Superior temporal gyrus (tissue), 1 donor: ENCODE data around the gene SNED1.

Experiments
- DNase-seq: peaks from one replicate; pipeline ENCODE4 v3.0.0-alpha.2; 2016; ENCODE audit errors: extremely low spot score

Gene SNED1

DNA sequence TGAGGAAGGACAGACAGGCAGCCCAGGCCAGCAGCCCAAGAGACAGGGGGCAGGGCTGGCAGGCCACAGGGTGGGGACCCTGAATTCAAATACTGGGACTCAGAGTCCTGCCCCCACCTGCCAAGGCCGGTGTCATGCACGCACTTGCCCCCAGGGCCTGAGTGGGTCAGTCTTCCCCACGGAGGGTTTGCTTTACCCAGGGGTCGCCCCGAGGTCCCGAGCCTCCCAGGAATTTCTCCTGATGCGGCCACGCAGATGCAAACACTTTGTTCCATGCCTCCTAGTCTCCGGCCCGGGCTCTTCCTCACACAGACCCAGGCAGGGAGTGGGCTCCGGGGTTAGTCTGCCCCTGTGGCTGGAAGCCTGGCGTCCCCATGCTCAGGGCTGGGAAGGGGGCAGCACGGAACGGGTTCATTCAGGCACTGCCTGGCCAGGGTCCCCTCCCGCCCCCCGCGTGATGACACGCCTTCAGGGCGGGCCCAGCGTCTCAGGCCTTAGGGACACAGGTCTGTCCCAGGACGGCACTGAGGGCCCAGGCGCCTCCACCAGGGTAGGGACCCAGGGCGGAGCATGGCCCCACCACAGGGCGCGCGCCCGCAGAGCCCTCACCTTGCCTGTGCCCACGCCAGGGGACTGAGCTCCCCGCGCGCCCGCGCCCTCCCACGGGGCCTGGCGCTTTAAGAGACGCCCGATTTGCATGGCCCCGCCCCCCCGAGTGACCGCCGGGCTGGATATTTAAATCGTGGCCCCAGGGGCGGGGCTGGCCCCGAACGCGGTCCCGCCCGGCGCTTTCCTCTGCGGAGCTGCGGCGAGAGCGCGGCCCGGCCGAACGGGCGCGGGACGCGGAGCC is at the start of gene SNED1:
TSS of gene SNED1 (plus strand) at position 763 of the 850 bp plus-strand sequence. CDS start 220 bp downstream, outside the sequence.
- DNase-seq, result no peak

DNA sequence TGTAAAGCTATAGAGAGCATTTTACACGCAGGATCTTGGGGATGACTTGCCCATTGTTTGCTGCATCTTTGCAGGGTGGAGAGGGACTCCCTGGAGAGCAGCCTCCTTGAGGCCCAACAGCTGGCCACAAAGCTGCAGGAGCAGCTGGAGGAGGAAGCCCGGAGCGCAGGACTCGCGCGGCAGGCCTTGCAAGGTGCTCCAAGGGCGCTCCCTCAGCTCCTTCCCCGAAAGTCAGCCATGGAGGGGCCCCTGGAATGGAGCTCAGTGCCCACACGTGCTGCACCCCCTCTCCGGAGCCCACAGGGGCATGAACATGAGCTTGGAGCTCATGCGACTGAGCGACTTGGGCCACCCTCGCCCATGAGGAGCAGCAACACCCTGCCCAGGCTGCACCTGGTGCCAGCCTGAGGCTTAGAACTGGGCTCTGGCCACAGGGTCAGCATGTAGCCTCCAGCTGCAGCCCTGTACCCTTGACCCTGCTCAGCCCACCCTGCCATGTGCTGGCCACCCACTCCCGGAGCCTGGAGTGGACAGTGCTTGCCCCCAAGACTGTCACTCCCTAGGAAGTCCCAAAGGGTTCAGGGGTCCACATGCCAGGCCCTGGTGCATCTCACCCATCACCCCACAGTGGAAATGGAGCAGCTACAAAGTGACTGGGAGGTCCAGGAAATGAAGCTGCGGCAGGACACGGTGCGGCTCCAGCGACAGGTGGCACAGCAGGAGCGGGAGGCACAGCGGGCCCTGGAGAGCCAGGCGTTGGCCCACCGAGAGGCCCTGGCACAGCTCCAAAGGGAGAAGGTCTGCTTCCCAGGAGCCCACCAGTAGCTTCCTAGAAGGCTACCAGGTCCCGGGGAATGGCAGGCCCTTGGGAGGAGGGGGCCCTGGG is 49.3 kb upstream of the SNED1 start:
- no peak for DNase-seq

DNA sequence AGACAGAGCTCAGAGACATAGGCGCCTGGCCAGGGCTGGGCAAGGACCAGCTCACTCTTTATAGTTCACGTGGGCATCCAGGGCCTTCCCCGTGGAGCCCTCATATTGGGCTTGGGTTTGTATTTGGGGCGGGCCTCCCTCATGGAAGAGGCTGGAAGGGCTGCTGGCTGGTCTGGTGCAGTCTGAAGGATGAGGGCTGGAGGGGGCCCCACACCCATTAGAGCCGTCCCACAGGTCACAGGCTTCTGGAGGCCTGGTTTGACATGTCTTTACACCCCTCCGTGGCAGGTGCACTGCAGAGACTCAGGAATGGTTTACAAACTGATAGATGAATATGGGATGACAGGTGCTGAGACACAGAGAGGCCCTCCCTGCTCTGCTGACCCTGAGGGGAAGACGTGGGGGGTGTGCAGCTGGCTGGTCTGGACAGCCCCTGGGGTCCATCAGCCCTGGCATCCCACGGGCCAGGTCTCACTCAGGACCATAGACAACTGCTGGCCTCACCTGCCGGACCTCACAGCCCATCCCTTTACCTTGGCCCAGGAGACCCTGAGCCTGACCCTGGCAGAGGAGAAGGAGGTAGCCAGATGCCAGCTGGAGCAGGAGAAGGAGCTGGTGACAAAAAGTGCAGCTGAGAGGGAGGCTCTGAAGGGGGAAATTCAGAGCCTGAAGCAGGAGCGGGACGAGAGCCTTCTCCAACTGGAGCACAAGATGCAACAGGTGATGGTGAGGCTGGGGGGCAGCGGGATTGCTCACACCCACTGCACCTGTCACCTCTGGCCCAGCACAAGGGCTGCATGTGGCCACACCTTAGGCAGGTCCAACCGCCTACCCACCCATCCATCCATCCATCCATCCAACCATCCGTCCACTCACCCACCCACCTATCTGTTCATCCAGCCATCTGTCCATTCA is 48.4 kb upstream of the SNED1 start:
- DNase-seq, result no peak

DNA sequence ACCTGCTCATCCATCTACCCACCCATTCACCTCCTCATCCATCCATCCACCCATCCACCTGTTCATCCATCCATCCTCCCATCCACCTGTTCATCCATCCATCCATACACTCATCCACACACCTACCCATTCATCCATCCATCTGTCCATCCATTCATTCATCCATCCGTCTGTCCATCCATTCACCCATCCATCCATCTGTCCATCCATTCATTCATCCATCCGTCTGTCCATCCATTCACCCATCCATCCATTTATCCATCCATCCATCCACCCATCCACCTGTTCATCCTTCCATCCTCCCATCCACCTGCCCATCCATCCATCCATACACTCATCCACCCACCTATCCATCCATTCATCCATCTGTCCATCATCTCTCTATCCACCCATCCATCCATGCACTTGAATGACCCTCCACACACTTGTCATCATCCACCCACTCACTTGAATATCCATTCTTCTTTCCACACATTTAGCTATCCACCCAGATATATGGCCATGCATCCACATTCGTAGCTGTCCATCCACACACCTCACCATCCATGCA is 47.3 kb upstream of the SNED1 start:
- no peak for DNase-seq

DNA sequence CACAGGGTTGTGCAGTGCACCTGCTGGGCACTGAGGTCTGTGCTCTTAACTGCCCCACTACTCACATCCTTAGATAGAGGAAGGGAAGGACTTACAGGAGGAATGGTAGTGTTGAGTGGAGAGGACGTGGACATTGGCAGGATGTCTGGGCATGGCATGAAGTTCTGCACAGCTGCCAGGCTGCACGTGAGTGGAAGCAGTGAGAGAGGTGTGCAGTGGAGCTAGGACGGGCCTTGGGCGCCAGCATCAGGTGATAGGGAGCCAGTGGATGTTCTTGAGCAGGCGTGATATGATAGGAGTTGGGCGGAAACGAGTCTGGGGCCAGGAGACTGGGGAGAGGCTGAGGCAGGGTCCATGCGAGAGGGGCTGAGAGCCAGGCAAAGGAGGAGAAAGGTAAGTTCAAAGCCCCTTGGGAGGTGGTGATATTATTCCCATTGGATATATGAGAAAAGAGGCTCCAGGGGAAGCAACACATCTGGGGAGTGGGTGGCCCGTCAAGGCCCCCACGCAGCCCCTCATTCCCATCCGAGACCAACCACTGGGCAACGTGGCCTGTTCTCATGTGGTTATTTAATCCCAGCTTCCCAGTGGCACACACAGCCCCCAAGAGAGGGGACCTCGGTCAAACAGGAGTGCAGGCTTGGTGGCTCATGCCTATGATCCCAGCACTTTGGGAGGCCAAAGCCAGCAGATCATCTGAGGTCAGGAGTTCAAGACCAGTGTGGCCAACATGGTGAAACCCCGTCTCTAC is 45.7 kb upstream of the SNED1 start:
- DNase-seq, result no peak

DNA sequence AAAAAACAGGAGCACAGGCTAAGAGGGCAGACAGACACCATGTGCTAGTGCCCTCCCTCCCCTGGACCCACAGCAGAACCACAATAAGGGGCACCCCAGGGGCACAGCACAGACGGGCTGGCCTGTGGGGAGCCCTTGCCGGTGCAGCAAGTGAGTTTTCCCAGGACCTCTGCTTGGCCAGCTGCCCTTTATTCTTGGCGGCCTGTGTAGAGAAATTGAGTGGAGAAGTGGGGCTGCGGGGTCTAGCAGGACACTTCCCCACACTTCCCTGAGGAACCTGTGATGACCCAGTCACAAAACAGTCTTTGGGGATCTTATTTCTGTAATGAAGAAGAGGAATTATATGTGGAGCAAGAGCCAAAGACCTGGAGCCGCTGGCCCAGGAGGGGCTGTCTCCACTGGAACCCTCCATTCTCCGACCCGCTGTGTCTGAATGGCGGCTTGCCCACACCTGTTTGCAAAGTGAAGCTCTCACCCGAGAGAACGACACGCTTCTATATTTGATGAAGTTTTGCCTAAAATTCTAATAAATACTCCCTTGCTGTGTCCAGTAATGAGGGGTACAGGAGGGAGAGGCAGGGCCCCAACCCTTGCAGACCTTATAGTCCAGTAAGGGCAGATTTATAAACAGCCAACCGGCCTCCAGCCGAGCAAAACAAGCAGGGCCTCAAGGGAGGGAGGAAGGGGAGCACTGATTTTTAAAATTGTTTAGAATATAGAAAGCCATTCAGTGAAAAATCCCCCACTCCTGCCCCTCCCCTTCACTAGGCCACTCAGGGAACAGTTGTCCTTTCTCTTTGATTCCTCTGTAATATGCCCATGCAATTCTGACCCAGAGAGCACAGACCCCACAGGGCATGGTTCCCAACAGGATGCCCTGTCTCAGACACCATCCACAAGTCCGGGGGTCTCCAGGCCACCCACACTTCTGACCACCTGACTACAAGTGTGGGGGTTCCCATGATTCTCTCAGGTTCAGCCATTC is 44.7 kb upstream of the SNED1 start:
- DNase-seq, result no peak

DNA sequence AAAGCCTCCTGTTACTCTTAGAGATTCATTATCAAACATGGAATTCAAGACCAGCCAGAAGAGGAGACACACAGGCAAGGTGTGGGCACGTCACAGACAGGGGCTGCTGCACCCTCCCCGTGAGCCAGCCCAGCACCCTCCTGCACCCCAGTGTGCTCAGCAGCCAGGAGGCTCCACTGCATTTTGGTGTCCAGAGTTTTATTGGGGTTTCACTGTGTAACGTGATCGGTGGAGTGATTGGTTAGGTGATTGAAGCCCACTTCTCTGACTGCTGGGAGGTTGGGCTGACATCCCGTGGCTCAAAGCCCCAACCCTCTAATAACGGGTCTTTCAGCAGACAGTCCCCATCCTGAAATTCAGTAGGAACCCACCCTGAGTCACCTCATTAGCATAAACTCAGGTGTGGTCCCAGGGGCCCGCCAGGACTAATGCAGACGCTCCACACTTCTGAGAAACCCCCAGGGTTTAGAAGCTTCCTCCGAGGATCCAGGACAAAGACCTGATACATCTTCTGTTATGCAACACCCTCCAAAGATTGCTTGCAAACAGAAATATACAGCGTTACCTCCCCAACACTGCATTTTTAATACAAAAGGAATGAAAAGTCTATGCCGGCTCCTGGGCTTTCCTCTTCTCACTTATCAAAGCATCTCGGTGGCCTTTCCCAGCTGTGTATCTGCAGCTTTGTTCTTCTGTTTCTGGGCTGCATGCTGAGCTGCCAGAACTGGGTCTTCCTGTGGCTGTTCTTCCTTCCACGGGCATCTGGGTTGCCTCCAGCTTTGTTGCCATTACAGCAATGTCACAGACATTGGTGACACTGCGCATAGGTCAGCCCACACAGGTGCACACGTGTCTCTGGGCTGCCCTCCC is 43.7 kb upstream of the SNED1 start:
- peak; percentile 21 for DNase-seq

DNA sequence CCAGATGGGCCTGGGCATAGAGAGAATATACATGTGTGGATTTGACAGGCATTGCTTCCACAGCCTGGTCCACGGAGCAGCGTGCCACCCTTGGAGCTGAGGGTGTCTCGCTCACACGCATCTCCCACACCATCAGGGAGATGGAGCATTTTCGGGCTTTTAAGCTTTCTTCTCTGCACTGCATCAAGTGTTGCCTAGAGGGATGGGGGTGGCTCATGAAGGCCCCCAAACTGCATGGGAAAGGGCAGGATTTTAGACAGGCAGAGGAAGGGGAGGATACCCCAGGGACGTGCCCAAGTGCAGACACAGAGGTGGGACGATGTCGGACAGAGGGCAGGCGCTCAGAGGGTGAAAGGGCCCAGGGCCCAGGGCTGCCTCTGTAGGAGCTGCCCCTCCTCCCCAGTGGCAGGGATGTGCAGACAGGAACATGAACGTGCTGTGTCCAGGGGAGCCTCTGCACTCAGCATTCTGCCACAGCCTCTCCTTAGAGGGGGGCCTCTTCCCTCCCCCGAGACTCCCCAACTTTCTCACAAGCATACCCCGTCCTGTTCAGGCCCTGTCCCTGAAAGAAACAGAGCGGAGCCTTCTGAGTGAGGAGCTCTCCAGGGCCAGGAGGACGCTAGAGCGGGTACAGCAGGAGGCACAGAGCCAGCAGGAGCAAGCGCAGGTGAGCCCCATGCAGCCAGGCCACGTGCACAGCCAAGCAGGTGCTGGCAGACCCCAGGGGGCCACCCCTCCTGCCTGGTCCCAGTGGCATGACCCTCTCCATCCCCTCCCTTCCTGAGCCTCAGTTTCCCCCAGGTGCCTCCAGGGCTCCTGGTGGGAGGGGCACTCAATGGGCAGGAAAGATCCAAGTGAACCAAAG is 42.9 kb upstream of the SNED1 start:
- no peak for DNase-seq

DNA sequence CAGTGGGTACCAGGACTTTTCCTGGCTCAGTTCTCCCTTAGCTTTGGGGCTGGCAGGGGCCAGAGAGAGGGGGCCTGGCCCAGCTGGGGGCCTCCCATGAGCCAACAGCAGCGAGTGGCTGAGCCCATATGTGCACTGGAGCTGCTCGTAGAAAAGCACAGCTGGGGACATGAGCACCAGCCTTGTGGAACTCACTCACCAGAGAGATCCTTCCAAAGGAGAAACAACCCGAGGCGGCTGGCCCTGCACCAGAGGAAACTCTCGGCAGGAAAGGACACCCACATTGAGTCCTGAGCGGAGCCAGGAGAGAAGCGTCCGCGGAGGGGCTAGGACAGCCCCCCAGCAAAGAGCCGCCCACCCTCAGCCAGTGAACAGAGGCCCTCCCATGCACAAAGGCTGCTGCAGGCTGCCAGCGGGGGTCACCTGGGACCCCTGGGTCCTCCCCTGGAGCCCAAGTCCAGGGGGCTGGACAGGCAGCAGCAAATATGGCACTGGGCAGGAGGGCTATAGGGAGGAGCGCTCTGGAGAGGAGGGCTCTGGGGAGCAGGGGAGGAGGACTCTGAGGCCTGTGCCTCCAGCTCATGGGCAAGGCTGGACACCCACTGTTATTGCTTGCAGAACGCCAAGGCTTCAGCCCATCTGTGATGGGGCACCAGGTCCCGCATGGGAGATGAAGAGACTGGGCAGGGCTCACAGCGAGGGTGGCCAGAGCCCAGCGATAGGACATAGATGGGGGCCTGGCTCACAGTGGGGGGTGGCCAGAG is 42.1 kb upstream of the SNED1 start:
- no peak for DNase-seq

DNA sequence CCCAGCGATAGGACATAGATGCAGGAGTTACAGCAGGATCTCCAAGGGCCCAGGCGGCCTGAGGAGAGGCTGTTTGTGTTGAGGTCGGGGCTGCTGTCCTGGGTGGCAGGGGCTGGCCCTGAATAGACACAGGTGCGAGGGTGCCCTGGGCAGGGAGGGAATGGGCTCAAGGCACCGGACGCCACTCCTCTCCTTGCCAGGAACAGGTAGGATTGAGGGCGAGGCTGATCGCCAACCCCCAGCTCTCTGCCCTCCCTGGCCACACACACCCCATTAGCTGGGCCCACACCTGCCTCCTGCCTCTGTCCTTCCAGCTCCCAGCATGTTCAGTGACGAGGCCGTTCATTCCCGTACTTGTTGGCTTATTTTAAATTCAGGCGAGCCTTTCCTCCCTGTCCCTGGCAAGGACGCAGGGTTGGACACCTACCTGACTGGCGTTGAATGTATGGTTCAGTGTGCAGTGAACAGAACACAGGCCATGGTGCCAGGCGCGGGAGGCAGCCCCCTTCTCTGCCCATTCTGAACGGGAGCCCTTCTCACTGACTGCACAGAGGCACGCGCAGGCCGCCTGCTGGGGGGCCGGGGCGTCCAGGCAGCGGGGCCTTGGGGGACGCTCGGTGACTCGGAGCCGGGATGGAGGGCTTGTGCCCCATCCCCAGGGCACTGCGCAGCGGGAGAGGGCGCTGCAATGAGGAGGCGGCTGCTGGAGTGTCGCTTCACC is 41.3 kb upstream of the SNED1 start:
- DNase-seq, result no peak

DNA sequence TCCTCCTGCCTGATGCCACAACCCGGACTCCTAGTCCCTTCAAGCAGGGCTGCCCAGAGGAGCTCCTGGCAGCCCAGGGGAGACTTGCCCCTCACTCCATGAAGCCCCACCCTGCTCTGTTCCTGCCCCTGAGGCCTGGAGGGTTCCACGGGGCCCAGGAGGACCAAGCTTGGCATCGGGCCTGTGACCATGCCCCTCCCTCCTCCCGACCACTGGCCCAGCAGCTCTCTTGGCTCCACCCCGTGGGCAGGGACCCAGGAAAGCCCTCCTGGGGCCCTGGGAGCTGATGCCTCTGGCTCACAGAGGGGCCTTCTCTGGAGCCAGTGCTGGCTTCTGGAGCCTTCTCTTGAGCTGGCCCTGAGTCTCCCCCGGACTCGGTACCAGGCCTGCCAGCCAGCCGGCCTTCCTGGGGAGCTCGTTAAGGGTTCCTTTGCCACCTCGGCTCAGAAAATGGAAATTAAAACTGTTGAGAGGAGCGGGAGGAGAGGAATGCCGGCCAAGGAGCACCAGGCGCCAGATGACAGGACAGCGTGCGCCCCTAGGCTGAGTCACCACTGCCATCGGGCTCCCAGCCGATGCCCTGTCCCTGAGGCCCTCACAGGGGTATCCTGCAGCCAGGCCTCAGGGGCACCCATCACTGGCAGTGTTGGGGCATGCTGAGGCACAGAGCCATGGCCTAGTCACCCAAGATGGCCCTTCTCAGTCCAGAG is 40.6 kb upstream of the SNED1 start:
- no peak for DNase-seq

DNA sequence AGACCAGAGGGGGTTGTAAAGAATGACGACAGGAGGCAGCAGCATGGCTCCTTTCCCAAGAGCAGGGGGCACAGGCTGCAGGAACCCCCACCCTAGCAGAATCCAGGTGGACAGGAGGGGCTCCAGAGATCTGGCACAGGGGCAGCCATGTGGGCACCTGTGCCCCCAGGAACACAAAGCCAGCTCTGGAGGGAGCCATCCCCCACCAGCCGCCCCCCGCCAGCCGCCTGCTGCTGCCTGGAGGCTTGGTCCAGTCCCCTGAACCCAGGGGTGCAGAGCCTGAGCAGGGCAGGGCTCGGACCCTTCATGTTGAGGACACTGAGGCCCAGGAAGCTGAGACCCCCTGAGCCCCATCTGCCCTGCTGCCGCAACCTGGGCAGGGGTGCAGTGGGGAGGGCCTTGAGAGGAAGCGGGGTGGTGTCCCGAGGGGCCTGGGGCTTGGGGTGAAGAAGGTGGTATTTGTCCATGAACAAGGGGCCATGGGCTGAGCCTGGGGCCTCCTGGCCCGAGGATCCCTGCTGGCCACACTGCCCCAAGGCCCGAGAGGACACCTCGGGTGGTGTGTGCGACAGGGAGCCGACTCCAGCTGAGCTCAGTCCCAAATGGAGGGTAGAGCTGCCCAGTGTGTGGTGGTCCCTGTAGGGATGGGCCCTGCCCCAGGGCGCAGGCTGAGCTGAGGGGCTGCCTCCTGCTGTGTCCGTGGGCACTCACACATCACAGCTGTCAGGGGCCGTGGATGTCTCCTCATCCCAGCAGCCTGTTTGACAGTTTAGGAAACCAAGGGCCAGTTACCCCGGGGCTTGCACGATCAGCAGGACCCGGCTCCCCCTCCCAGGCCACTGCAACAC is 39.8 kb upstream of the SNED1 start:
- DNase-seq, result no peak

DNA sequence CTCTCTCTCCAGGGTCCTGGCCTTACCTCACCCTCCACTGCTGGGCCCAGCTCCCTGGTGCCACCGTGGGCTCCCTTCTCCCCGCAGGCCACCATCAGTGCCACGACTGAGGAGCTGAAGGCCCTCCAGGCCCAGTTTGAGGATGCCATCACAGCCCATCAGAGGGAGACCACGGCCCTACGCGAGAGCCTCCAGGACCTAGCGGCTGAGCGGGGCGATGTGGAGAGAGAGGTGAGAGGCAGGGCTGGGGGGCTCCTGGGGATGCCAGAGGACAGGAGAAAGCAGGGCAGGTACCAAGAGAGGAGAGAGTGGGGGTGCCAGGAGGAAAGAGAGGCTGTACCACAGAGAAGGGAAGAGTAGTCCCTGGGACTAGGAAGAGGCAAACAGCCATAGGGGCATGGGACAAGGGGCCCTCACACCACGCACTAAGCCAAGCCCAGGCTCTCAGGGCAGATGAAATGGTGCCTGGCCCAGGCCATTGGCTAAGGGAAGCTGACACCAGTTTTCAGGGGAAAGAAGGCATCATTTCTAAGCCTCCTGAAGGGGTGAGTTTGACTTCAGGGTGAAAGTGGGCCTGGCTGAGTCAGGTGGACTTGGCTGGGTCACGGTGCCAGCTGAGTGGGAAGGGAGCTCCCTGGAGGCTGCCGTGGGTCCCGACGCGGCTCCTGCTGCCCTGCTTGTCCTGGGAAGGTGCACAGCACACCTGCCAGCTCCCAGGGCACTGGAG is 39.0 kb upstream of the SNED1 start:
- DNase-seq, result no peak

DNA sequence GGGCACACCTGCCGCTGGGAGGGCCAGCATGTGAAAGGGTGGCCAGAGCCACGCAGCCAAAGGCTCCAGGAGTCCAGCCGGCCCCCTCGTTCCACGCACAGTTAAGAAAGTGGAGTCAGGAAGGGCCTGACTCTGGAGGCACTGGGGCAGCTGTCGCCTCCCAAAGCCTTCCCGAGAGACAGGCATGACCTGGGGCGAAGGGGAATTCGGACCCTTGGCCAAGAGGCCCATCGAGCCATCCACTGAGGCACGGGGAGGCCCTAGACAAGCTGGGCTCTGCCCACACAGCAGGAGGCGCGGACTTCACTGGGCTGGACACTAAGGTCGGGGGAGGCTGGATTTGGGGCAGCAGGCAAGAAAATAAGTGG is 38.5 kb upstream of the SNED1 start:
- no peak for DNase-seq
